AG10803 (cell line): ENCODE data around the gene KCNJ12.

ENCODE experiments used
- DNase-seq: peaks from one replicate; pipeline ENCODE4 v3.0.0; 2010; ENCODE audit warnings: low read depth
- H3K4me3 ChIP-seq: 2 replicates; pipeline ENCODE4 v1.5.1; 2011; ENCODE audit warnings: mild to moderate bottlenecking, low read length, control low read depth
- CTCF ChIP-seq: conservative IDR thresholded peaks from 2 replicates; pipeline ENCODE4 v1.5.1; 2011; ENCODE audit warnings: mild to moderate bottlenecking, low read length, control low read depth, inconsistent platforms

The KCNJ12 gene

GRCh38 chr17:21463204-21463661 lies 87.1 kb downstream of the KCNJ12 start:
- no peak for DNase-seq
- TF ChIP-seq CTCF = no peak
- H3K4me3 ChIP-seq = no peak overlapping the region

- TF ChIP-seq CTCF = no peak
- DNase-seq = no peak
- no peak overlapping the region for H3K4me3 ChIP-seq
These were observed 87.7 kb downstream of the KCNJ12 start for GRCh38 chr17:21463779-21464407.

- DNase-seq = no peak
- TF ChIP-seq CTCF = no peak
- no peak overlapping the region for H3K4me3 ChIP-seq
These were observed 88.5 kb downstream of the KCNJ12 start for GRCh38 chr17:21464611-21465021.

- H3K4me3 ChIP-seq = no peak overlapping the region
- DNase-seq = no peak
- no peak for TF ChIP-seq CTCF
These were observed 90.4 kb downstream of the KCNJ12 start for GRCh38 chr17:21466550-21466949.

GRCh38 chr17:21467196-21467595 lies 91.0 kb downstream of the KCNJ12 start:
- TF ChIP-seq CTCF = no peak
- no peak overlapping the region for H3K4me3 ChIP-seq
- no peak for DNase-seq

GRCh38 chr17:21467739-21468490 lies 91.8 kb downstream of the KCNJ12 start:
- TF ChIP-seq CTCF = no peak
- no peak for DNase-seq
- no peak overlapping the region for H3K4me3 ChIP-seq
